ENCODE results near the gene TMEM87A.

Gene TMEM87A

DNA sequence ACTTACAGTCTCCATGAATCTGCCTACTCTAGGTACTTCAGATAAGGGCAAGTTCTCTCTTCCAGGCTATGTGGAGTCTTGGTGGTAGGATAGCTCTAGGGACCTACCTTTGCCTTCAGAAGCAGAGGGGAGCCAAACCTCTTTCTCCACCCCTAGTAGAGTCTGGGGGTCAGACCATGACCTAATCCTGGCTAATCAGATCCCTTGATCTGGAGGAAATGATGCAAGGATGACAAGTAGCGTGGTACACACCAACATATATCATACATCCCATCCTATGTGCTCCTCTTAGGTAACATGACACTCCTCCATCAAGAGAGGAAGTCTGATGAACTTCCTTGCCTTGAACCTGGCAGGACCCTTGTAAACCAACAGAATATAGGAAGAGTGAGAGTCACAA is 101.4 kb downstream of the TMEM87A start:
- Histone ChIP-seq H3K4me1 (ENCODE audit: control extremely low read depth in 1 of 4, control insufficient read depth in 4 of 4, insufficient read depth in 4 of 4, low read length in 3 of 4) (no peaks in the 10 kb centered on the region), H3K27me3 (replicated peaks in 2 of 5; ENCODE audit: control insufficient read depth in 4 of 5, insufficient read depth in 5 of 5, low read length in 4 of 5) (no peaks in the 10 kb centered on the region), H3K4me3 (ENCODE audit: control insufficient read depth in 1 of 7, extremely low read depth in 1 of 7, insufficient read depth in 4 of 7, low read depth in 2 of 7, low read length in 6 of 7) (no peak overlapping the region), H3K36me3 (ENCODE audit: control insufficient read depth in 4 of 4, insufficient read depth in 4 of 4, low read length in 3 of 4) (peaks cover 24 to 81% (median 58%) of the 10 kb centered on the region in 4 experiments), H3K9me3 (ENCODE audit: control extremely low read depth in 1 of 5, control insufficient read depth in 4 of 5, insufficient read depth in 2 of 5, low read depth in 1 of 5, low read length in 4 of 5) (no peaks in the 10 kb centered on the region), H3K27ac (ENCODE audit: insufficient read depth in 1 of 2, low read depth in 1 of 2, low read length in 2 of 2, poor library complexity in 1 of 2, severe bottlenecking in 2 of 2) (no peak overlapping the region)
- no peak for DNase-seq
- ChIA-PET CTCF (no interaction called here), POLR2A (interaction anchor here (0.6 kb wide), 1 partner anchor 203 kb away, joined by 3 read pairs; no protein-coding TSS in a partner anchor)
- no CpG with 5 or more reads among the region's 1 CpG for WGBS (ENCODE audit: insufficient coverage)

DNA sequence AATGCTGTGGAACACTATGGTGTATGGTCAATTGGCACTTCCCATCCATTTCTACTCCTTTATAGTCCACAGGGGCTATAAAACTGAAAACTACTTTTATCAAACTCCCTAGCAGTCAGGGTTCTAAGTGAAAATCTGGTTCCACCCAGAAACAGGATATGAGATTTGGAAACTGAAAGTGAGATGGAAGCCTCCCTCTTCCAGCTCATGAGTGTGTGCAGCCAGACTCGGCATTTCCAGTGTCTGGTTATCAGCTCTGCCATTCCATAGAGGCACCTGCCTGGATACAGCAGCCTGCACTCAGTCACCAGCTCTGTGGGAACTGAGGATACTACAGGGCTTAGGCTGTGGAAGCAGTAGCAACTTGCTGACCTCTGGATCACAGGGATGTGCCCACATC is 102.1 kb downstream of the TMEM87A start:
- peaks cover 28 to 83% (median 64%) of the 10 kb centered on the region in 4 experiments for H3K36me3 ChIP-seq (ENCODE audit: control insufficient read depth in 4 of 4, insufficient read depth in 4 of 4, low read length in 3 of 4)
- H3K9me3 ChIP-seq (ENCODE audit: control extremely low read depth in 1 of 5, control insufficient read depth in 4 of 5, insufficient read depth in 2 of 5, low read depth in 1 of 5, low read length in 4 of 5): no peaks in the 10 kb centered on the region
- no peak for DNase-seq
- H3K27me3 ChIP-seq (replicated peaks in 2 of 5; ENCODE audit: control insufficient read depth in 4 of 5, insufficient read depth in 5 of 5, low read length in 4 of 5): no peaks in the 10 kb centered on the region
- H3K27ac ChIP-seq (ENCODE audit: insufficient read depth in 1 of 2, low read depth in 1 of 2, low read length in 2 of 2, poor library complexity in 1 of 2, severe bottlenecking in 2 of 2): no peak overlapping the region
- H3K4me1 ChIP-seq (ENCODE audit: control extremely low read depth in 1 of 4, control insufficient read depth in 4 of 4, insufficient read depth in 4 of 4, low read length in 3 of 4): no peaks in the 10 kb centered on the region
- no CpG with 5 or more reads among the region's 1 CpG for WGBS (ENCODE audit: insufficient coverage)
- POLR2A ChIA-PET: no interaction called here
- CTCF ChIA-PET: no interaction called here
- no peak overlapping the region for H3K4me3 ChIP-seq (ENCODE audit: control insufficient read depth in 1 of 7, extremely low read depth in 1 of 7, insufficient read depth in 4 of 7, low read depth in 2 of 7, low read length in 6 of 7)

DNA sequence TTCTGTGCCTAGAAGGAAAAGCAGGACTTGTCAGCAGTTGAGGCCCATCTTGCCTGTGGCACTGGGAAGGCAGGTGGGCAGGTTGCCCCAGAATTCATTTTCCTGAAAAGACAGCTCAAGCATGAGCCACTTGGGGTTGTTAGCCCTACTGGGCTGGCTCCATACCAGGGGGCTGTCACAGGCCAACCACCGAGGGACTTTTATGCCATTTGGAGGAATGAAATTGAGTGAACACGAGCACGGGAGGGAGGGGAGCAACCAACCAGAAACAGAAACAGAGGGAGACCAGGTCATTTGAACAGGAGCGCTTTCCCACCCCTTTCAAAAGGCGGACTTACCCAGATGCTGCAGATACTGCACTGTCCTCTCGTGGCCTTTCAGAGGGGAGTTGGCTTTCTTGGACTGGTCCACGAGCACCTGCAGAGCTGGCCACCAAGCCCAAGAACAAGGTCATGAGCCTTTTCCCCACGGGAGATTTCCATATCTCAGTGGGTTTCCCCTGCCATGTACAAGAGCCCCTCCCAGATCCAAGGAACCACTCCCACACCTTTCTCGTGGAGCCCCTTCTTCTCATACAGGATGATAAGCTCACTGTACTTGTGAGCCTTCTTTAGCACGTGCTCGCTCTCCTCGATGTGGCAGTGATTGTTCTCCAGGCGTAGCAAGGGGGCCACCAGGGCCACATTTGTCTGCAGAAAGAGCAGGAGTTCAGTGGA is 106.8 kb downstream of the TMEM87A start:
- H3K4me3 ChIP-seq (ENCODE audit: control insufficient read depth in 1 of 7, extremely low read depth in 1 of 7, insufficient read depth in 4 of 7, low read depth in 2 of 7, low read length in 6 of 7): no peak overlapping the region
- no peak for DNase-seq
- CTCF ChIA-PET: interaction anchor here (1.4 kb wide), 1 partner anchor 103 kb away, joined by 4 read pairs; no protein-coding TSS in a partner anchor
- no peak overlapping the region for H3K27ac ChIP-seq (ENCODE audit: insufficient read depth in 1 of 2, low read depth in 1 of 2, low read length in 2 of 2, poor library complexity in 1 of 2, severe bottlenecking in 2 of 2)
- POLR2A ChIA-PET: no interaction called here
- 95% methylated on average over 12 of the region's 13 CpGs for WGBS (ENCODE audit: insufficient coverage)
- peaks cover 20 to 90% (median 77%) of the 10 kb centered on the region in 4 experiments for H3K36me3 ChIP-seq (ENCODE audit: control insufficient read depth in 4 of 4, insufficient read depth in 4 of 4, low read length in 3 of 4)
- H3K4me1 ChIP-seq (ENCODE audit: control extremely low read depth in 1 of 4, control insufficient read depth in 4 of 4, insufficient read depth in 4 of 4, low read length in 3 of 4): no peaks in the 10 kb centered on the region
- H3K27me3 ChIP-seq (replicated peaks in 2 of 5; ENCODE audit: control insufficient read depth in 4 of 5, insufficient read depth in 5 of 5, low read length in 4 of 5): no peaks in the 10 kb centered on the region
- no peaks in the 10 kb centered on the region for H3K9me3 ChIP-seq (ENCODE audit: control extremely low read depth in 1 of 5, control insufficient read depth in 4 of 5, insufficient read depth in 2 of 5, low read depth in 1 of 5, low read length in 4 of 5)

DNA sequence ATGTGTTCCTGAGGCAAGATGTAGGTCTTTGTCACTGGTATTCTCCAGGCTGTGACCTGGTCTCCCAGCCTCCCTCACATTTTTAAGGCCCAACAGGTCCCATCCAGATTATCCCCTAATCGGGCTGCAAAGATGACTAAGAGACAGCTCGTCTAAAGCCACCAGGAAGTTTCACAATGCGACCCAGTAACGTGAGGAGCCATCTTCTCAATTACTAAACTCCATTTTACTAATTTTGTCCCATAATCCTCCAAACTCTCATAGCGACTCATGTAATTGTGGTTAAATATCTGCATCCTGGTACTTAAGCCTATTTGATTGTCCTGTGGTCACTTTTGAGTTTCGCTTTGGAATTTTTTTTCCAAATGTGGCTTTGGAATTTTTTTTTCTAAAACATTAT is 108.1 kb downstream of the TMEM87A start:
- DNase-seq: no peak
- CTCF ChIA-PET: interaction anchor here (1.4 to 2.2 kb wide), 2 partner anchors 30 to 102 kb away, joined by 4 to 5 read pairs; no protein-coding TSS in a partner anchor
- no peaks in the 10 kb centered on the region for H3K4me1 ChIP-seq (ENCODE audit: control extremely low read depth in 1 of 4, control insufficient read depth in 4 of 4, insufficient read depth in 4 of 4, low read length in 3 of 4)
- no peak overlapping the region for H3K4me3 ChIP-seq (ENCODE audit: control insufficient read depth in 1 of 7, extremely low read depth in 1 of 7, insufficient read depth in 4 of 7, low read depth in 2 of 7, low read length in 6 of 7)
- no peaks in the 10 kb centered on the region for H3K27me3 ChIP-seq (replicated peaks in 2 of 5; ENCODE audit: control insufficient read depth in 4 of 5, insufficient read depth in 5 of 5, low read length in 4 of 5)
- WGBS (ENCODE audit: insufficient coverage): 98% methylated on average over 5 of the region's 6 CpGs
- peak overlapping the region in 1 of 2 experiments; percentile 18 for H3K27ac ChIP-seq (ENCODE audit: insufficient read depth in 1 of 2, low read depth in 1 of 2, low read length in 2 of 2, poor library complexity in 1 of 2, severe bottlenecking in 2 of 2)
- H3K36me3 ChIP-seq (ENCODE audit: control insufficient read depth in 4 of 4, insufficient read depth in 4 of 4, low read length in 3 of 4): peaks cover 29 to 92% (median 81%) of the 10 kb centered on the region in 4 experiments
- H3K9me3 ChIP-seq (ENCODE audit: control extremely low read depth in 1 of 5, control insufficient read depth in 4 of 5, insufficient read depth in 2 of 5, low read depth in 1 of 5, low read length in 4 of 5): no peaks in the 10 kb centered on the region
- POLR2A ChIA-PET: interaction anchor here (1.0 kb wide), 1 partner anchor 108 kb away, joined by 3 read pairs; no protein-coding TSS in a partner anchor

DNA sequence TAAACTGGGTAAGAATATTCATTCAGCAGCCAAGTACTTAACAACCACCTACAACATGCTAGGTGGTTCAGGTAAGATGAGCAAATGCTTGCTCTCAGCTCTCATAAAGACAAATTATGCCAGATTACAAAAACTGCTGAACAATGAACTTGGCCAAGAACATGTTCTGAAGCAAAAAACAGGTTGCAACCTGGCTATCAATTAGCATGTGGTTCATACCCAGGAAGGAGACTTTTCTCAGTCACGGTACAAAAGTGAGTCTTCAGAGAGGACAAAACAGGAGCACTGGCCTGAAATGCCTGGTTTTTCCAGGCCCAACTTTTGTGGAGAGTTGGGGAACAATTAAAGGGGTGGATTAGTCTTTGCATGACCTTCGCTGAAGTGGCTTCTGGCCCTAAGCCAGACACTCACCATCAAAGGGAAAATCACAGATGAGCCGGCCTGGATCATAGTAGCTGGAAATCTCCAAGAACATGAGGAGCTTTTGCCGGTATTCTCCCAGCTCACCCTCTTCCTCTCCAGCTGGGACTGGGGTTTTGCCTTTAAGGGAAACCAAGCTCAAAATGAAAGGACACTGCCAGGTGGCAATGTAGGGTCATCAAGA is 109.2 kb downstream of the TMEM87A start:
- H3K36me3 ChIP-seq (ENCODE audit: control insufficient read depth in 4 of 4, insufficient read depth in 4 of 4, low read length in 3 of 4): peaks cover 31 to 99% (median 86%) of the 10 kb centered on the region in 4 experiments

DNA sequence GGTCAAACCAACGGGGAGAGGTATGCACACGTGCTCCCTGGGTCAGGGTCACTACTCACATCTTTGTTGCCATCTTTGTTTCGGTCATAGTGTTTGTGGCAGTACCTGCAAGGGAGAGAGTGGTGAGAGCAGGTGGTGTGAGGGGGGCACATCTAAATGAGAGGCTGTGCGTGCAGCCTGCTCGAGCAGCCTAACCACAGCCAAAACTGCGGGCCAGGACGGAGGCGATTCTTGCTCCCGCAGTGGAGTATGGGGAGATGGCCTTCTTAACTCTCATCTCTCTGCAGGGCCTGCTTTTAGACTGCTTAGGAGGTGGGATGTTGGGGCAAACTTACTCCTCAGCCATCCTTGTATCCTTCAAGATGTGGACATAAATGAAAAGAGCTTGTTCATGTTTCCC is 109.9 kb downstream of the TMEM87A start:
- Histone ChIP-seq H3K27me3 (replicated peaks in 2 of 5; ENCODE audit: control insufficient read depth in 4 of 5, insufficient read depth in 5 of 5, low read length in 4 of 5) (no peaks in the 10 kb centered on the region), H3K4me1 (ENCODE audit: control extremely low read depth in 1 of 4, control insufficient read depth in 4 of 4, insufficient read depth in 4 of 4, low read length in 3 of 4) (peaks cover 0 to 5% (median 1%) of the 10 kb centered on the region in 4 experiments), H3K9me3 (ENCODE audit: control extremely low read depth in 1 of 5, control insufficient read depth in 4 of 5, insufficient read depth in 2 of 5, low read depth in 1 of 5, low read length in 4 of 5) (no peaks in the 10 kb centered on the region), H3K27ac (ENCODE audit: insufficient read depth in 1 of 2, low read depth in 1 of 2, low read length in 2 of 2, poor library complexity in 1 of 2, severe bottlenecking in 2 of 2) (no peak overlapping the region), H3K36me3 (ENCODE audit: control insufficient read depth in 4 of 4, insufficient read depth in 4 of 4, low read length in 3 of 4) (peaks cover 31 to 99% (median 88%) of the 10 kb centered on the region in 4 experiments), H3K4me3 (ENCODE audit: control insufficient read depth in 1 of 7, extremely low read depth in 1 of 7, insufficient read depth in 4 of 7, low read depth in 2 of 7, low read length in 6 of 7) (no peak overlapping the region)
- no peak for DNase-seq
- 98% methylated on average over 8 of the region's 9 CpGs for WGBS (ENCODE audit: insufficient coverage)
- CTCF ChIA-PET: interaction anchor here (2.2 kb wide), 1 partner anchor 29 kb away, joined by 5 read pairs; no protein-coding TSS in a partner anchor
- POLR2A ChIA-PET: no interaction called here

More for the DNA sequence above, 109.2 kb downstream of the TMEM87A start:
- Histone ChIP-seq H3K4me1 (ENCODE audit: control extremely low read depth in 1 of 4, control insufficient read depth in 4 of 4, insufficient read depth in 4 of 4, low read length in 3 of 4) (no peaks in the 10 kb centered on the region), H3K27ac (ENCODE audit: insufficient read depth in 1 of 2, low read depth in 1 of 2, low read length in 2 of 2, poor library complexity in 1 of 2, severe bottlenecking in 2 of 2) (no peak overlapping the region), H3K4me3 (ENCODE audit: control insufficient read depth in 1 of 7, extremely low read depth in 1 of 7, insufficient read depth in 4 of 7, low read depth in 2 of 7, low read length in 6 of 7) (no peak overlapping the region), H3K27me3 (replicated peaks in 2 of 5; ENCODE audit: control insufficient read depth in 4 of 5, insufficient read depth in 5 of 5, low read length in 4 of 5) (no peaks in the 10 kb centered on the region), H3K9me3 (ENCODE audit: control extremely low read depth in 1 of 5, control insufficient read depth in 4 of 5, insufficient read depth in 2 of 5, low read depth in 1 of 5, low read length in 4 of 5) (no peaks in the 10 kb centered on the region)
- DNase-seq: no peak
- CTCF ChIA-PET: interaction anchor here (2.2 kb wide), 1 partner anchor 29 kb away, joined by 5 read pairs; no protein-coding TSS in a partner anchor
- POLR2A ChIA-PET: no interaction called here
- WGBS (ENCODE audit: insufficient coverage): 93% methylated on average over 4 of the region's 4 CpGs

Data from common myeloid progenitor, CD34-positive (primary cell).